Measurements from ENCODE around the gene PAQR5.

DNA sequence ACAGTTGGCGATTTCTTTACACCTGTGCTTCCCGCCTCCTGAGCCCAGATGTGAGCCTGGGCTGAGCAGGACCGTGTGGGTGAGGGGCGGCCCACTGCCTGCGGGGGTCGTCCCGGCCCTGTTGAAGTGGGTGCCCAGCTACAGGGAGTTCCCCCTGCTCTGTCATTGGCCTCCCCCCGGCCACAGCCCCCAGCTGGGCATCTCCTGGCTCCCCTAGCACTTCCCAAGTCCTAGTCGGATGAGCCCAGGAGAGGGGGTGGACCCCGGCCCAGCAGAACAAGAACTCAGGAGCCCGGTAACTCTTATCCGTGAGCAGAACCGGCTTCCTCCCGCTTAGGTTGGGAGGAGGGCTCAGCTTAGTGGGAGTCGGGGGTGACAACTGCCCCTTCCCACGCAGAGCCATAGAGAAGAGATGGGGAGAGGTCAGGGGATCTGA, 757 bp downstream of the PAQR5 start:
- TF ChIP-seq, protein P1, sequence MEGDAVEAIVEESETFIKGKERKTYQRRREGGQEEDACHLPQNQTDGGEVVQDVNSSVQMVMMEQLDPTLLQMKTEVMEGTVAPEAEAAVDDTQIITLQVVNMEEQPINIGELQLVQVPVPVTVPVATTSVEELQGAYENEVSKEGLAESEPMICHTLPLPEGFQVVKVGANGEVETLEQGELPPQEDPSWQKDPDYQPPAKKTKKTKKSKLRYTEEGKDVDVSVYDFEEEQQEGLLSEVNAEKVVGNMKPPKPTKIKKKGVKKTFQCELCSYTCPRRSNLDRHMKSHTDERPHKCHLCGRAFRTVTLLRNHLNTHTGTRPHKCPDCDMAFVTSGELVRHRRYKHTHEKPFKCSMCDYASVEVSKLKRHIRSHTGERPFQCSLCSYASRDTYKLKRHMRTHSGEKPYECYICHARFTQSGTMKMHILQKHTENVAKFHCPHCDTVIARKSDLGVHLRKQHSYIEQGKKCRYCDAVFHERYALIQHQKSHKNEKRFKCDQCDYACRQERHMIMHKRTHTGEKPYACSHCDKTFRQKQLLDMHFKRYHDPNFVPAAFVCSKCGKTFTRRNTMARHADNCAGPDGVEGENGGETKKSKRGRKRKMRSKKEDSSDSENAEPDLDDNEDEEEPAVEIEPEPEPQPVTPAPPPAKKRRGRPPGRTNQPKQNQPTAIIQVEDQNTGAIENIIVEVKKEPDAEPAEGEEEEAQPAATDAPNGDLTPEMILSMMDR (IDR thresholded peaks at IDR 0.05; ENCODE audit: extremely low read depth in 1 of 2, insufficient read depth in 1 of 2, low read depth in 1 of 2, low read length in 2 of 2) = no peak
- TF ChIP-seq POLR2A (IDR thresholded peaks at IDR 0.05; ENCODE audit: low read depth, low read length) (no peak), POLR2AphosphoS5 (IDR thresholded peaks at IDR 0.05; ENCODE audit: insufficient read depth, low read depth, low read length) (no peak)

Measured in endothelial cell of umbilical vein (primary cell).